ENCODE data around the gene RAB11FIP3. TPM values are rescaled to one million over a fixed set of nuclear protein-coding genes. Genes with fewer than 3 reads are reported as not detected.

The RAB11FIP3 gene
- total and polyA plus RNA-seq, 2 of the 13 experiments (the other 11 are each of a cell fraction or from before 2014, with no cell fraction given), result 34.3 to 57.6 TPM

DNA sequence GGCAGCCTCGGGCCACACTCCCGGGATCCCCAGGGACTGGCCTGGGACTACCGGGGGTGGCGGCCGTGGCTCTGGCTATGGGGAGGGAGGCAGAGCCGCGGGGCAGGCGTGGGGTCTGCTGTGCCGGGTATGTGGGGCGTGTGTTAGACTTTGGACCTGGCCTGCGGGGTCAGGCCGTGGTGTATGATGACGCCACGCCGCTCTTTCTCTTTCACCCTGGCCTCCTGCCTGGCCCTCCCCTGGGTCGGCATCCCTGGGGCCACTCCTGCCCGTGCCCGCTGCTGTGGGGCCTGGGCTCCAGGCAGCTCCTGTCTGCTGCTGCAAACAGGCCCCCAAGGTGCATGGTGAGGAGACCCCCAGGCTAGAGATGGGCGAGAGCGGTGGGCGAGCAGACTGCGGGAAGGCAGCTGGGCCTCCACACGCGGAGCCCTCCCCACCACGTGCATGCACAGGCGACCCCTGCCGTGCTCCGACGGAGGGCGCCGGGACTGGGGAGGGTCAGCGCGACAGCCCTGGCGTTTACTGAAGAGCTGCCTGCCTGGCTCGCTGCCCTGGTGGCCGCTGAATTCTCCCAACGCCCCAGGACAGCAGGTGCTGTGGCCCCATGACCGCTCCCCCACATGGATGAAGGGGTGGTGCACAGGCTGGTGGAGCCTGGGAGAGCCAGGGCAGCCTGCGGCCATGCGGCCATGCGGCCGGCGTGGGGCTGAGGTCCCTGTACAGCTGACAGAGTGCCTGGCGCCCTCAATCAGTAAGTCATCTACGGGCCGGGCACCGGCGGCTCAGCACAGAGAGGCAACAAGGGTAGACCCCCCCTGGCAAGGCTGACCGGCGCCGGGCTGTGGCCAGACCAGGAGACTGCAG is 118.1 kb downstream of the RAB11FIP3 start (continued):
- TF ChIP-seq IKZF4 (CRISPR knock-in tag; IDR thresholded peaks at IDR 0.05; ENCODE audit: borderline replicate concordance, low read depth, not compliant biosample characterization), result no peak
- TF ChIP-seq, protein P1, sequence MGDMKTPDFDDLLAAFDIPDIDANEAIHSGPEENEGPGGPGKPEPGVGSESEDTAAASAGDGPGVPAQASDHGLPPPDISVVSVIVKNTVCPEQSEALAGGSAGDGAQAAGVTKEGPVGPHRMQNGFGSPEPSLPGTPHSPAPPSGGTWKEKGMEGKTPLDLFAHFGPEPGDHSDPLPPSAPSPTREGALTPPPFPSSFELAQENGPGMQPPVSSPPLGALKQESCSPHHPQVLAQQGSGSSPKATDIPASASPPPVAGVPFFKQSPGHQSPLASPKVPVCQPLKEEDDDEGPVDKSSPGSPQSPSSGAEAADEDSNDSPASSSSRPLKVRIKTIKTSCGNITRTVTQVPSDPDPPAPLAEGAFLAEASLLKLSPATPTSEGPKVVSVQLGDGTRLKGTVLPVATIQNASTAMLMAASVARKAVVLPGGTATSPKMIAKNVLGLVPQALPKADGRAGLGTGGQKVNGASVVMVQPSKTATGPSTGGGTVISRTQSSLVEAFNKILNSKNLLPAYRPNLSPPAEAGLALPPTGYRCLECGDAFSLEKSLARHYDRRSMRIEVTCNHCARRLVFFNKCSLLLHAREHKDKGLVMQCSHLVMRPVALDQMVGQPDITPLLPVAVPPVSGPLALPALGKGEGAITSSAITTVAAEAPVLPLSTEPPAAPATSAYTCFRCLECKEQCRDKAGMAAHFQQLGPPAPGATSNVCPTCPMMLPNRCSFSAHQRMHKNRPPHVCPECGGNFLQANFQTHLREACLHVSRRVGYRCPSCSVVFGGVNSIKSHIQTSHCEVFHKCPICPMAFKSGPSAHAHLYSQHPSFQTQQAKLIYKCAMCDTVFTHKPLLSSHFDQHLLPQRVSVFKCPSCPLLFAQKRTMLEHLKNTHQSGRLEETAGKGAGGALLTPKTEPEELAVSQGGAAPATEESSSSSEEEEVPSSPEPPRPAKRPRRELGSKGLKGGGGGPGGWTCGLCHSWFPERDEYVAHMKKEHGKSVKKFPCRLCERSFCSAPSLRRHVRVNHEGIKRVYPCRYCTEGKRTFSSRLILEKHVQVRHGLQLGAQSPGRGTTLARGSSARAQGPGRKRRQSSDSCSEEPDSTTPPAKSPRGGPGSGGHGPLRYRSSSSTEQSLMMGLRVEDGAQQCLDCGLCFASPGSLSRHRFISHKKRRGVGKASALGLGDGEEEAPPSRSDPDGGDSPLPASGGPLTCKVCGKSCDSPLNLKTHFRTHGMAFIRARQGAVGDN (CRISPR knock-in tag; IDR thresholded peaks at IDR 0.05), result peak; percentile 97
- TF ChIP-seq ZNF224 (CRISPR knock-in tag; IDR thresholded peaks at IDR 0.05), result no peak
- TF ChIP-seq ZNF326 (CRISPR knock-in tag; IDR thresholded peaks at IDR 0.05; ENCODE audit: borderline replicate concordance), result no peak
- TF ChIP-seq, protein P2, sequence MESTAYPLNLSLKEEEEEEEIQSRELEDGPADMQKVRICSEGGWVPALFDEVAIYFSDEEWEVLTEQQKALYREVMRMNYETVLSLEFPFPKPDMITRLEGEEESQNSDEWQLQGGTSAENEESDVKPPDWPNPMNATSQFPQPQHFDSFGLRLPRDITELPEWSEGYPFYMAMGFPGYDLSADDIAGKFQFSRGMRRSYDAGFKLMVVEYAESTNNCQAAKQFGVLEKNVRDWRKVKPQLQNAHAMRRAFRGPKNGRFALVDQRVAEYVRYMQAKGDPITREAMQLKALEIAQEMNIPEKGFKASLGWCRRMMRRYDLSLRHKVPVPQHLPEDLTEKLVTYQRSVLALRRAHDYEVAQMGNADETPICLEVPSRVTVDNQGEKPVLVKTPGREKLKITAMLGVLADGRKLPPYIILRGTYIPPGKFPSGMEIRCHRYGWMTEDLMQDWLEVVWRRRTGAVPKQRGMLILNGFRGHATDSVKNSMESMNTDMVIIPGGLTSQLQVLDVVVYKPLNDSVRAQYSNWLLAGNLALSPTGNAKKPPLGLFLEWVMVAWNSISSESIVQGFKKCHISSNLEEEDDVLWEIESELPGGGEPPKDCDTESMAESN (CRISPR knock-in tag; conservative IDR thresholded peaks at IDR 0.05), result 0 out of 2 replicates have a peak, but pooled peaks have one; percentile 42
- TF ChIP-seq NFKBIZ (CRISPR knock-in tag; IDR thresholded peaks at IDR 0.05), result no peak
- no peak for TF ChIP-seq KLF9 (CRISPR knock-in tag; IDR thresholded peaks at IDR 0.05; ENCODE audit: low read depth)
- TF ChIP-seq, protein P3, sequence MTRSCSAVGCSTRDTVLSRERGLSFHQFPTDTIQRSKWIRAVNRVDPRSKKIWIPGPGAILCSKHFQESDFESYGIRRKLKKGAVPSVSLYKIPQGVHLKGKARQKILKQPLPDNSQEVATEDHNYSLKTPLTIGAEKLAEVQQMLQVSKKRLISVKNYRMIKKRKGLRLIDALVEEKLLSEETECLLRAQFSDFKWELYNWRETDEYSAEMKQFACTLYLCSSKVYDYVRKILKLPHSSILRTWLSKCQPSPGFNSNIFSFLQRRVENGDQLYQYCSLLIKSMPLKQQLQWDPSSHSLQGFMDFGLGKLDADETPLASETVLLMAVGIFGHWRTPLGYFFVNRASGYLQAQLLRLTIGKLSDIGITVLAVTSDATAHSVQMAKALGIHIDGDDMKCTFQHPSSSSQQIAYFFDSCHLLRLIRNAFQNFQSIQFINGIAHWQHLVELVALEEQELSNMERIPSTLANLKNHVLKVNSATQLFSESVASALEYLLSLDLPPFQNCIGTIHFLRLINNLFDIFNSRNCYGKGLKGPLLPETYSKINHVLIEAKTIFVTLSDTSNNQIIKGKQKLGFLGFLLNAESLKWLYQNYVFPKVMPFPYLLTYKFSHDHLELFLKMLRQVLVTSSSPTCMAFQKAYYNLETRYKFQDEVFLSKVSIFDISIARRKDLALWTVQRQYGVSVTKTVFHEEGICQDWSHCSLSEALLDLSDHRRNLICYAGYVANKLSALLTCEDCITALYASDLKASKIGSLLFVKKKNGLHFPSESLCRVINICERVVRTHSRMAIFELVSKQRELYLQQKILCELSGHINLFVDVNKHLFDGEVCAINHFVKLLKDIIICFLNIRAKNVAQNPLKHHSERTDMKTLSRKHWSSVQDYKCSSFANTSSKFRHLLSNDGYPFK (CRISPR knock-in tag; IDR thresholded peaks at IDR 0.05; ENCODE audit: borderline replicate concordance), result peak; percentile 51; the same call in 1 of the 2 replicates
- no peak for TF ChIP-seq TAF15 (IDR thresholded peaks at IDR 0.05; ENCODE audit: low read depth, low read length, poor library complexity, severe bottlenecking)
- TF ChIP-seq THAP11 (CRISPR knock-in tag; IDR thresholded peaks at IDR 0.05), result peak; percentile 68
- TF ChIP-seq ATM (IDR thresholded peaks at IDR 0.05; ENCODE audit: borderline replicate concordance), result no peak
- TF ChIP-seq, protein P4, sequence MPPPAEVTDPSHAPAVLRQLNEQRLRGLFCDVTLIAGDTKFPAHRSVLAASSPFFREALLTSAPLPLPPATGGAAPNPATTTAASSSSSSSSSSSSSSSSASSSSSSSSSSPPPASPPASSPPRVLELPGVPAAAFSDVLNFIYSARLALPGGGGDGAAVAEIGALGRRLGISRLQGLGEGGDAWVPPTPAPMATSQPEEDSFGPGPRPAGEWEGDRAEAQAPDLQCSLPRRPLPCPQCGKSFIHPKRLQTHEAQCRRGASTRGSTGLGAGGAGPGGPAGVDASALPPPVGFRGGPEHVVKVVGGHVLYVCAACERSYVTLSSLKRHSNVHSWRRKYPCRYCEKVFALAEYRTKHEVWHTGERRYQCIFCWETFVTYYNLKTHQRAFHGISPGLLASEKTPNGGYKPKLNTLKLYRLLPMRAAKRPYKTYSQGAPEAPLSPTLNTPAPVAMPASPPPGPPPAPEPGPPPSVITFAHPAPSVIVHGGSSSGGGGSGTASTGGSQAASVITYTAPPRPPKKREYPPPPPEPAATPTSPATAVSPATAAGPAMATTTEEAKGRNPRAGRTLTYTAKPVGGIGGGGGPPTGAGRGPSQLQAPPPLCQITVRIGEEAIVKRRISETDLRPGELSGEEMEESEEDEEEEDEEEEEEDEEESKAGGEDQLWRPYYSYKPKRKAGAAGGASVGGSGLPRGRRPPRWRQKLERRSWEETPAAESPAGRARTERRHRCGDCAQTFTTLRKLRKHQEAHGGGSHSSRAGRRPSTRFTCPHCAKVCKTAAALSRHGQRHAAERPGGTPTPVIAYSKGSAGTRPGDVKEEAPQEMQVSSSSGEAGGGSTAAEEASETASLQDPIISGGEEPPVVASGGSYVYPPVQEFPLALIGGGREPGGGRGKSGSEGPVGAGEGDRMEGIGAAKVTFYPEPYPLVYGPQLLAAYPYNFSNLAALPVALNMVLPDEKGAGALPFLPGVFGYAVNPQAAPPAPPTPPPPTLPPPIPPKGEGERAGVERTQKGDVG (CRISPR knock-in tag; IDR thresholded peaks at IDR 0.05; ENCODE audit: borderline replicate concordance), result peak; percentile 98
- TF ChIP-seq FOSL1 (CRISPR knock-in tag; IDR thresholded peaks at IDR 0.05; ENCODE audit: borderline replicate concordance), result no peak
- 0 out of 2 replicates have a peak, but pooled peaks have one; percentile 47 for TF ChIP-seq ZNF776 (CRISPR knock-in tag; IDR thresholded peaks at IDR 0.05)
- peak; percentile 43; the same call in 1 of the 2 replicates for TF ChIP-seq ERF (CRISPR knock-in tag; IDR thresholded peaks at IDR 0.05)
- no peak for TF ChIP-seq GTF3A (CRISPR knock-in tag; conservative IDR thresholded peaks at IDR 0.05)
